ENCODE measurements around the gene RCOR1. TPM values are rescaled to one million over a fixed set of nuclear protein-coding genes. Genes with fewer than 3 reads are reported as not detected.

The RCOR1 gene
- total RNA-seq, 4 donors from 2014 or later: 11.6 to 15.6 (median 14.0) TPM

GRCh38 chr14:102726191-102726949, 133.9 kb downstream of the RCOR1 start:
- Histone ChIP-seq H3K27me3 (no peaks in the 10 kb centered on the region), H3K4me3 (no peak overlapping the region), H3K36me3 (peaks cover 0 to 97% of the 10 kb centered on the region in 2 donors), H3K9me3 (no peaks in the 10 kb centered on the region), H3K27ac (no peak overlapping the region), H3K4me1 (no peaks in the 10 kb centered on the region)
- no peak for ATAC-seq
- WGBS, 2 donors (ENCODE audit: low coverage in 1 of 2): 76 to 90% methylated on average over 11 to 18 of the region's 19 CpGs
- TF ChIP-seq EP300 (IDR thresholded peaks at IDR 0.05) (no peak), POLR2AphosphoS5 (IDR thresholded peaks at IDR 0.05) (no peak), POLR2A (IDR thresholded peaks at IDR 0.05) (no peak), CTCF (IDR thresholded peaks at IDR 0.05) (no peak)

DNA sequence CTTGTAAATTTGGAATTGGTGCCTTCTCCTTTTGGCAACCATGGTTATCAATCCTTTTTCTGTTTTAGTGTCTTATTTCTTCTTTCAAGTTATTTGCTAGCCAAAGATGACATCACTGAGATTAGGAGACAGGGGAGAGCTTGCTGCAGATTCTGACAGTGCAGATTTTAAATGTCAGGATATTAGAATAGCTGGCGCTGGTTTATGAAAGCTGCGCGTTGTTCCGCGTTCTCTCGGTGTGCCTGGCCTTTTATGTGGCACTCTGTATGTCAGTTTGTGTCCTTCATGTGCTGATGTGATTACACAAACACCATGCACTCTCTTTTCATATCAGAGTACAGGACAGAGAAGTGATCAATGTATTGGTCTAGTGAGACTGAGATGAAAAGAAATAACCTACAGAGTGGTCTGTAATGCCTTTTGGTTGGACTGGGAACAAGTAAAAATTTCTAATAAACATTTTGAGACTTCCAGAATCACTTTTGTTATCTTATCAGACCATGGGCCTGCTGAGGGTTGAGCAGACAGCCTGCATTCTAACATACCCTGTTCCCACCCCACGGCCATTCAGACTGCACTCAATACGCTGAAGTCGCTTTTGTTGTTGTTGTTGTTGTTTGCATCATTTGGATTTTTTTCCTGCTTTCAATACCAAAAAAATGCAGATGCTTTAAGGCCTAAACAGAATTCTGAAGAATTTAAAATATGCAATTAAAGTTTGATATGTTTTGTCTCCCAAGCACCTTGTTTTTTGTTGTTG, 135.1 kb downstream of the RCOR1 start:
- 65 to 94% methylated on average over 9 of the region's 9 CpGs for WGBS, 2 donors (ENCODE audit: low coverage in 1 of 2)
- no peaks in the 10 kb centered on the region for H3K9me3 ChIP-seq
- no peak overlapping the region for H3K4me3 ChIP-seq
- no peak for ATAC-seq
- no peak overlapping the region for H3K27ac ChIP-seq
- peaks cover 0 to 96% of the 10 kb centered on the region in 2 donors for H3K36me3 ChIP-seq
- H3K27me3 ChIP-seq: no peaks in the 10 kb centered on the region
- TF ChIP-seq POLR2AphosphoS5 (IDR thresholded peaks at IDR 0.05): no peak
- no peak for TF ChIP-seq EP300 (IDR thresholded peaks at IDR 0.05)
- H3K4me1 ChIP-seq: no peaks in the 10 kb centered on the region

GRCh38 chr14:102728501-102728900, 136.1 kb downstream of the RCOR1 start:
- Histone ChIP-seq H3K4me3 (no peak overlapping the region), H3K36me3 (peaks cover 0 to 91% of the 10 kb centered on the region in 2 donors), H3K27me3 (no peaks in the 10 kb centered on the region), H3K9me3 (no peaks in the 10 kb centered on the region), H3K4me1 (no peaks in the 10 kb centered on the region), H3K27ac (no peak overlapping the region)
- WGBS, 2 donors (ENCODE audit: low coverage in 1 of 2): 78 to 100% methylated on average over 1 to 5 of the region's 6 CpGs
- no peak for TF ChIP-seq EP300 (IDR thresholded peaks at IDR 0.05)
- no peak for TF ChIP-seq CTCF (IDR thresholded peaks at IDR 0.05)
- TF ChIP-seq POLR2AphosphoS5 (IDR thresholded peaks at IDR 0.05): no peak
- TF ChIP-seq POLR2A (IDR thresholded peaks at IDR 0.05): no peak
- ATAC-seq: no peak

GRCh38 chr14:102729268-102729667, 136.8 kb downstream of the RCOR1 start:
- no peak for ATAC-seq
- H3K27ac ChIP-seq: no peak overlapping the region

More at GRCh38 chr14:102729268-102729667, 136.8 kb downstream of the RCOR1 start:
- Histone ChIP-seq H3K4me1 (no peaks in the 10 kb centered on the region), H3K36me3 (peaks cover 0 to 85% of the 10 kb centered on the region in 2 donors), H3K9me3 (no peaks in the 10 kb centered on the region), H3K27me3 (no peaks in the 10 kb centered on the region), H3K4me3 (no peak overlapping the region)
- WGBS, 2 donors (ENCODE audit: low coverage in 1 of 2): 76 to 89% methylated on average over 6 of the region's 6 CpGs
- TF ChIP-seq CTCF (IDR thresholded peaks at IDR 0.05): no peak
- TF ChIP-seq POLR2A (IDR thresholded peaks at IDR 0.05): no peak
- TF ChIP-seq POLR2AphosphoS5 (IDR thresholded peaks at IDR 0.05): no peak
- TF ChIP-seq EP300 (IDR thresholded peaks at IDR 0.05): no peak
